GM19324 (cell line): Measurements from ENCODE around the gene FAM200B.
"Not testable (repeated sequence)": the region's sequence is repeated elsewhere in the genome, so short reads cannot be mapped to it uniquely, and the experiment has no call there.

Experiments
- ATAC-seq: cut with Tn5 transposase; IDR thresholded peaks from one replicate; pipeline ENCODE4 v1.9.1; 2021; ENCODE audit warnings: mild to moderate bottlenecking, moderate library complexity; ENCODE audit not compliant: unreplicated experiment, low FRiP score

FAM200B gene

GRCh38 chr4:15729910-15730533 lies 48.4 kb downstream of the FAM200B start:
- ATAC-seq, result no peak

GRCh38 chr4:15733061-15733460 lies 51.4 kb downstream of the FAM200B start:
- not testable (repeated sequence) for ATAC-seq

GRCh38 chr4:15735536-15735935 lies 53.9 kb downstream of the FAM200B start:
- ATAC-seq, result no peak

GRCh38 chr4:15736514-15737050 lies 55.0 kb downstream of the FAM200B start:
- no peak for ATAC-seq

GRCh38 chr4:15737255-15737654 lies 55.6 kb downstream of the FAM200B start:
- ATAC-seq, result no peak

GRCh38 chr4:15738877-15739276 lies 57.2 kb downstream of the FAM200B start:
- ATAC-seq, result no peak
